GM12874 (cell line): ENCODE measurements around the gene GAS7.

ENCODE experiments used
- CTCF ChIP-seq: IDR thresholded peaks from 2 replicates; pipeline ENCODE4 v1.5.1; 2011; ENCODE audit warnings: low read depth, mild to moderate bottlenecking, control low read depth, low read length, moderate library complexity; ENCODE audit not compliant: insufficient read depth

The GAS7 gene

GRCh38 chr17:9959377-9959981 is 238.9 kb downstream of the GAS7 start:
- TF ChIP-seq CTCF, result peak; percentile 79

- TF ChIP-seq CTCF, result no peak
These were observed 239.7 kb downstream of the GAS7 start for GRCh38 chr17:9958586-9959281.

GRCh38 chr17:9957244-9957643 is 241.2 kb downstream of the GAS7 start:
- no peak for TF ChIP-seq CTCF

- TF ChIP-seq CTCF, result no peak
These were observed 241.8 kb downstream of the GAS7 start for GRCh38 chr17:9956474-9957131.

- no peak for TF ChIP-seq CTCF
These were observed 244.9 kb downstream of the GAS7 start for GRCh38 chr17:9953492-9953891.

GRCh38 chr17:9951803-9952202 is 246.6 kb downstream of the GAS7 start:
- no peak for TF ChIP-seq CTCF

- TF ChIP-seq CTCF, result no peak
These were observed 249.5 kb downstream of the GAS7 start for GRCh38 chr17:9948928-9949327.
